Measurements from ENCODE around the gene MED12L. TPM values are rescaled to one million over a fixed set of nuclear protein-coding genes. Genes with fewer than 3 reads are reported as not detected.

MED12L gene
- polyA plus RNA-seq, 1 donor from 2014 or later = 28.5 TPM

DNA sequence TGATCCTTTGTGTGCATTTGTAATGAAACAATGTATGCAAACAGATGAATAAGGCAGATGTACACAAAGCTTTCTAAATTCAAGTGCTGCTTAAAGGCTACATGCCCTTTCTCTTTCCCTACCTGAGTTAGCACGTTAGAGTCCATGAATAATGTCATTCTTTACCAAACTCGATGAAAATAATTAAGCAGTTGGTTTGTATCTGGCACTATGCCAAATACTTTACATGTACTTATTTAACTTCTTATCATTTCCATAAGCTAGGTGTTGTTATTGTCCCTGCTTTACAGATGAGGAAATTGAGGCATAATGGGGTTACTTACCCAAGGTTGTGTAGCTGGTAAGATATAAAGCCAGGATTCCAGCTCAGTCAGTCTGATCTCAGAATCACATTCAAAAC lies 115.1 kb downstream of the MED12L start:
- Histone ChIP-seq H2AFZ (ENCODE audit: low read depth, low read length) (no peak overlapping the region), H3K27ac (ENCODE audit: low read length) (no peak overlapping the region), H3K27me3 (ENCODE audit: insufficient read depth, low read depth, low read length) (no peaks in the 10 kb centered on the region), H3K9ac (ENCODE audit: low read length) (no peak overlapping the region), H3K36me3 (ENCODE audit: insufficient read depth, low read length) (no peaks in the 10 kb centered on the region), H4K20me1 (ENCODE audit: insufficient read depth) (no peaks in the 10 kb centered on the region), H3K9me2 (ENCODE audit: insufficient read depth, low read length) (no peaks in the 10 kb centered on the region), H3K79me2 (replicated peaks; ENCODE audit: insufficient read depth, low read length) (no peaks in the 10 kb centered on the region), H3K4me2 (ENCODE audit: low read length) (no peak overlapping the region), H3K9me3 (ENCODE audit: low read length) (no peaks in the 10 kb centered on the region), H3K4me3 (ENCODE audit: low read length) (no peak overlapping the region), H3F3A (ENCODE audit: insufficient read depth, low read length, poor library complexity, severe bottlenecking) (no peaks in the 10 kb centered on the region)
- no peak for TF ChIP-seq EP300 (conservative IDR thresholded peaks at IDR 0.05; ENCODE audit: poor library complexity, severe bottlenecking)
- no peak for TF ChIP-seq POLR2AphosphoS5 (IDR thresholded peaks at IDR 0.05)
- TF ChIP-seq, protein P1, sequence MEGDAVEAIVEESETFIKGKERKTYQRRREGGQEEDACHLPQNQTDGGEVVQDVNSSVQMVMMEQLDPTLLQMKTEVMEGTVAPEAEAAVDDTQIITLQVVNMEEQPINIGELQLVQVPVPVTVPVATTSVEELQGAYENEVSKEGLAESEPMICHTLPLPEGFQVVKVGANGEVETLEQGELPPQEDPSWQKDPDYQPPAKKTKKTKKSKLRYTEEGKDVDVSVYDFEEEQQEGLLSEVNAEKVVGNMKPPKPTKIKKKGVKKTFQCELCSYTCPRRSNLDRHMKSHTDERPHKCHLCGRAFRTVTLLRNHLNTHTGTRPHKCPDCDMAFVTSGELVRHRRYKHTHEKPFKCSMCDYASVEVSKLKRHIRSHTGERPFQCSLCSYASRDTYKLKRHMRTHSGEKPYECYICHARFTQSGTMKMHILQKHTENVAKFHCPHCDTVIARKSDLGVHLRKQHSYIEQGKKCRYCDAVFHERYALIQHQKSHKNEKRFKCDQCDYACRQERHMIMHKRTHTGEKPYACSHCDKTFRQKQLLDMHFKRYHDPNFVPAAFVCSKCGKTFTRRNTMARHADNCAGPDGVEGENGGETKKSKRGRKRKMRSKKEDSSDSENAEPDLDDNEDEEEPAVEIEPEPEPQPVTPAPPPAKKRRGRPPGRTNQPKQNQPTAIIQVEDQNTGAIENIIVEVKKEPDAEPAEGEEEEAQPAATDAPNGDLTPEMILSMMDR (IDR thresholded peaks at IDR 0.05; ENCODE audit: poor library complexity, severe bottlenecking) = no peak
- TF ChIP-seq SMC3 (conservative IDR thresholded peaks at IDR 0.05; ENCODE audit: poor library complexity) = no peak
- TF ChIP-seq EZH2 (IDR thresholded peaks at IDR 0.05; ENCODE audit: borderline replicate concordance, insufficient read depth, low read length, poor library complexity, severe bottlenecking) = no peak
- TF ChIP-seq REST (IDR thresholded peaks at IDR 0.05; ENCODE audit: borderline replicate concordance) = no peak
- TF ChIP-seq TAF1 (IDR thresholded peaks at IDR 0.05; ENCODE audit: low read depth) = no peak
- TF ChIP-seq MXI1 (conservative IDR thresholded peaks at IDR 0.05; ENCODE audit: poor library complexity, severe bottlenecking) = no peak
- no peak for TF ChIP-seq RAD21 (conservative IDR thresholded peaks at IDR 0.05)

GRCh38 chr3:151201051-151201730 lies 115.7 kb downstream of the MED12L start:
- Histone ChIP-seq H4K20me1 (ENCODE audit: insufficient read depth) (no peaks in the 10 kb centered on the region), H3F3A (ENCODE audit: insufficient read depth, low read length, poor library complexity, severe bottlenecking) (no peaks in the 10 kb centered on the region), H3K36me3 (ENCODE audit: insufficient read depth, low read length) (no peaks in the 10 kb centered on the region), H3K27me3 (ENCODE audit: insufficient read depth, low read depth, low read length) (no peaks in the 10 kb centered on the region), H3K9me2 (ENCODE audit: insufficient read depth, low read length) (no peaks in the 10 kb centered on the region), H3K79me2 (replicated peaks; ENCODE audit: insufficient read depth, low read length) (no peaks in the 10 kb centered on the region), H3K9me3 (ENCODE audit: low read length) (no peaks in the 10 kb centered on the region), H3K27ac (ENCODE audit: low read length) (no peak overlapping the region), H3K9ac (ENCODE audit: low read length) (no peak overlapping the region), H3K4me2 (ENCODE audit: low read length) (no peak overlapping the region), H2AFZ (ENCODE audit: low read depth, low read length) (no peak overlapping the region), H3K4me3 (ENCODE audit: low read length) (no peak overlapping the region)
- TF ChIP-seq EP300 (conservative IDR thresholded peaks at IDR 0.05; ENCODE audit: poor library complexity, severe bottlenecking) (no peak), EZH2 (IDR thresholded peaks at IDR 0.05; ENCODE audit: borderline replicate concordance, insufficient read depth, low read length, poor library complexity, severe bottlenecking) (no peak)
